Measurements from ENCODE around the gene CEACAM20.
"Not testable (repeated sequence)": the region's sequence is repeated elsewhere in the genome, so short reads cannot be mapped to it uniquely, and the experiment has no call there.

Gene CEACAM20

GRCh38 chr19:44570984-44571684, 41.7 kb upstream of the CEACAM20 start:
- Histone ChIP-seq H3K27me3 (ENCODE audit: control insufficient read depth in 1 of 2, insufficient read depth in 2 of 2, low read length in 2 of 2) (peaks cover 0 to 5% of the 10 kb centered on the region in 2 donors), H3K4me3 (ENCODE audit: low read depth in 1 of 2, low read length in 2 of 2) (peak overlapping the region; percentile 10 to 43), H3K27ac (ENCODE audit: low read depth, low read length) (no peak overlapping the region), H3K9ac (ENCODE audit: low read depth in 1 of 2, low read length in 2 of 2) (no peak overlapping the region), H3K4me1 (ENCODE audit: control insufficient read depth in 1 of 2, insufficient read depth in 2 of 2, low read length in 2 of 2) (peaks cover 10 to 12% of the 10 kb centered on the region in 2 donors), H3K9me3 (ENCODE audit: control insufficient read depth in 1 of 2, low read length in 2 of 2) (no peaks in the 10 kb centered on the region), H3K36me3 (ENCODE audit: control insufficient read depth in 1 of 2, insufficient read depth in 2 of 2, low read length in 2 of 2) (no peaks in the 10 kb centered on the region)

- Histone ChIP-seq H3K36me3 (ENCODE audit: control insufficient read depth in 1 of 2, insufficient read depth in 2 of 2, low read length in 2 of 2) (no peaks in the 10 kb centered on the region), H3K9ac (ENCODE audit: low read depth in 1 of 2, low read length in 2 of 2) (no peak overlapping the region), H3K9me3 (ENCODE audit: control insufficient read depth in 1 of 2, low read length in 2 of 2) (no peaks in the 10 kb centered on the region), H3K4me1 (ENCODE audit: control insufficient read depth in 1 of 2, insufficient read depth in 2 of 2, low read length in 2 of 2) (peaks cover 10 to 12% of the 10 kb centered on the region in 2 donors), H3K4me3 (ENCODE audit: low read depth in 1 of 2, low read length in 2 of 2) (no peak overlapping the region), H3K27ac (ENCODE audit: low read depth, low read length) (no peak overlapping the region), H3K27me3 (ENCODE audit: control insufficient read depth in 1 of 2, insufficient read depth in 2 of 2, low read length in 2 of 2) (peaks cover 0 to 5% of the 10 kb centered on the region in 2 donors)
These were observed 41.1 kb upstream of the CEACAM20 start for GRCh38 chr19:44570603-44570983.

- no peaks in the 10 kb centered on the region for H3K9me3 ChIP-seq (ENCODE audit: control insufficient read depth in 1 of 2, low read length in 2 of 2)
- H3K4me3 ChIP-seq (ENCODE audit: low read depth in 1 of 2, low read length in 2 of 2) = no peak overlapping the region
- peaks cover 4 to 9% of the 10 kb centered on the region in 2 donors for H3K27me3 ChIP-seq (ENCODE audit: control insufficient read depth in 1 of 2, insufficient read depth in 2 of 2, low read length in 2 of 2)
- H3K27ac ChIP-seq (ENCODE audit: low read depth, low read length) = no peak overlapping the region
- H3K4me1 ChIP-seq (ENCODE audit: control insufficient read depth in 1 of 2, insufficient read depth in 2 of 2, low read length in 2 of 2) = peaks cover 10 to 12% of the 10 kb centered on the region in 2 donors
- no peak overlapping the region for H3K9ac ChIP-seq (ENCODE audit: low read depth in 1 of 2, low read length in 2 of 2)
- H3K36me3 ChIP-seq (ENCODE audit: control insufficient read depth in 1 of 2, insufficient read depth in 2 of 2, low read length in 2 of 2) = no peaks in the 10 kb centered on the region
These were observed 38.3 kb upstream of the CEACAM20 start for GRCh38 chr19:44567745-44568144.

GRCh38 chr19:44566984-44567383, 37.5 kb upstream of the CEACAM20 start:
- peaks cover 7 to 10% of the 10 kb centered on the region in 2 donors for H3K4me1 ChIP-seq (ENCODE audit: control insufficient read depth in 1 of 2, insufficient read depth in 2 of 2, low read length in 2 of 2)
- peaks cover 4 to 9% of the 10 kb centered on the region in 2 donors for H3K27me3 ChIP-seq (ENCODE audit: control insufficient read depth in 1 of 2, insufficient read depth in 2 of 2, low read length in 2 of 2)
- no peak overlapping the region for H3K9ac ChIP-seq (ENCODE audit: low read depth in 1 of 2, low read length in 2 of 2)
- no peak overlapping the region for H3K4me3 ChIP-seq (ENCODE audit: low read depth in 1 of 2, low read length in 2 of 2)
- no peak overlapping the region for H3K27ac ChIP-seq (ENCODE audit: low read depth, low read length)
- no peaks in the 10 kb centered on the region for H3K36me3 ChIP-seq (ENCODE audit: control insufficient read depth in 1 of 2, insufficient read depth in 2 of 2, low read length in 2 of 2)
- H3K9me3 ChIP-seq (ENCODE audit: control insufficient read depth in 1 of 2, low read length in 2 of 2) = no peaks in the 10 kb centered on the region

GRCh38 chr19:44563086-44563655, 33.7 kb upstream of the CEACAM20 start:
- H3K36me3 ChIP-seq (ENCODE audit: control insufficient read depth in 1 of 2, insufficient read depth in 2 of 2, low read length in 2 of 2); H3K9me3 ChIP-seq (ENCODE audit: control insufficient read depth in 1 of 2, low read length in 2 of 2); H3K4me3 ChIP-seq (ENCODE audit: low read depth in 1 of 2, low read length in 2 of 2); H3K27ac ChIP-seq (ENCODE audit: low read depth, low read length); H3K4me1 ChIP-seq (ENCODE audit: control insufficient read depth in 1 of 2, insufficient read depth in 2 of 2, low read length in 2 of 2); H3K9ac ChIP-seq (ENCODE audit: low read depth in 1 of 2, low read length in 2 of 2): not testable (repeated sequence)
- peaks cover 9 to 14% of the 10 kb centered on the region in 2 donors for H3K27me3 ChIP-seq (ENCODE audit: control insufficient read depth in 1 of 2, insufficient read depth in 2 of 2, low read length in 2 of 2)

GRCh38 chr19:44557933-44558332, 28.5 kb upstream of the CEACAM20 start:
- Histone ChIP-seq H3K9me3 (ENCODE audit: control insufficient read depth in 1 of 2, low read length in 2 of 2) (no peaks in the 10 kb centered on the region), H3K4me3 (ENCODE audit: low read depth in 1 of 2, low read length in 2 of 2) (no peak overlapping the region), H3K27ac (ENCODE audit: low read depth, low read length) (no peak overlapping the region), H3K4me1 (ENCODE audit: control insufficient read depth in 1 of 2, insufficient read depth in 2 of 2, low read length in 2 of 2) (peaks cover 0 to 4% of the 10 kb centered on the region in 2 donors), H3K27me3 (ENCODE audit: control insufficient read depth in 1 of 2, insufficient read depth in 2 of 2, low read length in 2 of 2) (peaks cover 0 to 13% of the 10 kb centered on the region in 2 donors), H3K36me3 (ENCODE audit: control insufficient read depth in 1 of 2, insufficient read depth in 2 of 2, low read length in 2 of 2) (no peaks in the 10 kb centered on the region), H3K9ac (ENCODE audit: low read depth in 1 of 2, low read length in 2 of 2) (no peak overlapping the region)

- H3K4me1 ChIP-seq (ENCODE audit: control insufficient read depth in 1 of 2, insufficient read depth in 2 of 2, low read length in 2 of 2) = peaks cover 0 to 4% of the 10 kb centered on the region in 2 donors
- no peaks in the 10 kb centered on the region for H3K9me3 ChIP-seq (ENCODE audit: control insufficient read depth in 1 of 2, low read length in 2 of 2)
- no peak overlapping the region for H3K27ac ChIP-seq (ENCODE audit: low read depth, low read length)
- H3K36me3 ChIP-seq (ENCODE audit: control insufficient read depth in 1 of 2, insufficient read depth in 2 of 2, low read length in 2 of 2) = no peaks in the 10 kb centered on the region
- H3K27me3 ChIP-seq (ENCODE audit: control insufficient read depth in 1 of 2, insufficient read depth in 2 of 2, low read length in 2 of 2) = peaks cover 0 to 3% of the 10 kb centered on the region in 2 donors
- H3K4me3 ChIP-seq (ENCODE audit: low read depth in 1 of 2, low read length in 2 of 2) = no peak overlapping the region
- no peak overlapping the region for H3K9ac ChIP-seq (ENCODE audit: low read depth in 1 of 2, low read length in 2 of 2)
These were observed 25.3 kb upstream of the CEACAM20 start for GRCh38 chr19:44554641-44555246.

GRCh38 chr19:44553478-44554171, 24.1 kb upstream of the CEACAM20 start:
- Histone ChIP-seq H3K27me3 (ENCODE audit: control insufficient read depth in 1 of 2, insufficient read depth in 2 of 2, low read length in 2 of 2) (peaks cover 5 to 6% of the 10 kb centered on the region in 2 donors), H3K27ac (ENCODE audit: low read depth, low read length) (no peak overlapping the region), H3K9me3 (ENCODE audit: control insufficient read depth in 1 of 2, low read length in 2 of 2) (no peaks in the 10 kb centered on the region), H3K4me3 (ENCODE audit: low read depth in 1 of 2, low read length in 2 of 2) (peak overlapping the region in 1 of 2 donors; percentile 3), H3K9ac (ENCODE audit: low read depth in 1 of 2, low read length in 2 of 2) (no peak overlapping the region), H3K4me1 (ENCODE audit: control insufficient read depth in 1 of 2, insufficient read depth in 2 of 2, low read length in 2 of 2) (peaks cover 0 to 4% of the 10 kb centered on the region in 2 donors), H3K36me3 (ENCODE audit: control insufficient read depth in 1 of 2, insufficient read depth in 2 of 2, low read length in 2 of 2) (no peaks in the 10 kb centered on the region)

- Histone ChIP-seq H3K4me3 (ENCODE audit: low read depth in 1 of 2, low read length in 2 of 2) (no peak overlapping the region), H3K4me1 (ENCODE audit: control insufficient read depth in 1 of 2, insufficient read depth in 2 of 2, low read length in 2 of 2) (peaks cover 3 to 4% of the 10 kb centered on the region in 2 donors), H3K9ac (ENCODE audit: low read depth in 1 of 2, low read length in 2 of 2) (no peak overlapping the region), H3K9me3 (ENCODE audit: control insufficient read depth in 1 of 2, low read length in 2 of 2) (no peaks in the 10 kb centered on the region), H3K27me3 (ENCODE audit: control insufficient read depth in 1 of 2, insufficient read depth in 2 of 2, low read length in 2 of 2) (peaks cover 5 to 6% of the 10 kb centered on the region in 2 donors), H3K27ac (ENCODE audit: low read depth, low read length) (no peak overlapping the region), H3K36me3 (ENCODE audit: control insufficient read depth in 1 of 2, insufficient read depth in 2 of 2, low read length in 2 of 2) (no peaks in the 10 kb centered on the region)
These were observed 22.8 kb upstream of the CEACAM20 start for GRCh38 chr19:44552324-44552723.

- Histone ChIP-seq H3K4me3 (ENCODE audit: low read depth in 1 of 2, low read length in 2 of 2) (no peak overlapping the region), H3K27ac (ENCODE audit: low read depth, low read length) (no peak overlapping the region), H3K27me3 (ENCODE audit: control insufficient read depth in 1 of 2, insufficient read depth in 2 of 2, low read length in 2 of 2) (peaks cover 5 to 6% of the 10 kb centered on the region in 2 donors), H3K4me1 (ENCODE audit: control insufficient read depth in 1 of 2, insufficient read depth in 2 of 2, low read length in 2 of 2) (peaks cover 3 to 4% of the 10 kb centered on the region in 2 donors), H3K36me3 (ENCODE audit: control insufficient read depth in 1 of 2, insufficient read depth in 2 of 2, low read length in 2 of 2) (no peaks in the 10 kb centered on the region), H3K9me3 (ENCODE audit: control insufficient read depth in 1 of 2, low read length in 2 of 2) (no peaks in the 10 kb centered on the region), H3K9ac (ENCODE audit: low read depth in 1 of 2, low read length in 2 of 2) (no peak overlapping the region)
These were observed 22.4 kb upstream of the CEACAM20 start for GRCh38 chr19:44551850-44552249.
